Measurements from ENCODE around the gene GINS3. TPM values are rescaled to one million over a fixed set of nuclear protein-coding genes. Genes with fewer than 3 reads are reported as not detected.

GINS3 gene
- total RNA-seq, 1 experiment from 2014 or later, result 22.0 TPM

DNA sequence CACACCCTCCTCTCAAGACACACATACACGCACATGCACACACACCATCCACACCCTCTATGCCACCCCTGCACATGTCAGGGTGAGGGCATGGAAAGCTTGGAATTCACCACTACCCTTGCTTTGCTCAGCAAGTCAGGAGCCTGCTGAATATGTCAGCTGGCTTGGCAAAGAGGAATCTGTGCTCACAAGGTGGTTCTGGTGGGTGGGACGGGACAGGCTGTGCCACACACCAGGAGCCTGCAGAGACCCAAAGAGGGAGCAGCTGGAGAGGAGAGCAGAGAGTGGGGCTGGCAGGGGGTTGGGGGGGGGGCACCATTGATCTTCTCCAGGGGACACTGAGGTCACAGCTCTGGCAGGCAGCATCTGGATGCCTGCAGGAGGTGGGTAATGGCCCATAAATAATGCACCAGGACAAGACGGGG, 59.0 kb downstream of the GINS3 start:
- no TSS peak for BruUV-seq (replicated peaks)
- no peak for DNase-seq (ENCODE audit: low spot score)
- H3K4me3 ChIP-seq (ENCODE audit: low read depth, low read length, poor library complexity, severe bottlenecking), result no peak overlapping the region
- H3K27me3 ChIP-seq (replicated peaks; ENCODE audit: insufficient read depth, low read depth, low read length, poor library complexity), result no peaks in the 10 kb centered on the region
- H3K4me1 ChIP-seq (ENCODE audit: insufficient read depth, low read length, poor library complexity, severe bottlenecking), result no peaks in the 10 kb centered on the region
- ChIA-PET POLR2A (ENCODE audit: low non-redundant PET) (interaction anchor here (0.7 kb wide), 1 partner anchor 24 kb away, joined by 3 read pairs; no protein-coding TSS in a partner anchor), CTCF (interaction anchor here (0.6 kb wide), 1 partner anchor 24 kb away, joined by 3 read pairs; no protein-coding TSS in a partner anchor)
- H3K36me3 ChIP-seq (ENCODE audit: insufficient read depth, low read length, poor library complexity, severe bottlenecking), result no peaks in the 10 kb centered on the region
- intact Hi-C loops (cut with micrococcal nuclease; ENCODE audit: unreplicated experiment), result no loop called here
- TF ChIP-seq, protein P1, sequence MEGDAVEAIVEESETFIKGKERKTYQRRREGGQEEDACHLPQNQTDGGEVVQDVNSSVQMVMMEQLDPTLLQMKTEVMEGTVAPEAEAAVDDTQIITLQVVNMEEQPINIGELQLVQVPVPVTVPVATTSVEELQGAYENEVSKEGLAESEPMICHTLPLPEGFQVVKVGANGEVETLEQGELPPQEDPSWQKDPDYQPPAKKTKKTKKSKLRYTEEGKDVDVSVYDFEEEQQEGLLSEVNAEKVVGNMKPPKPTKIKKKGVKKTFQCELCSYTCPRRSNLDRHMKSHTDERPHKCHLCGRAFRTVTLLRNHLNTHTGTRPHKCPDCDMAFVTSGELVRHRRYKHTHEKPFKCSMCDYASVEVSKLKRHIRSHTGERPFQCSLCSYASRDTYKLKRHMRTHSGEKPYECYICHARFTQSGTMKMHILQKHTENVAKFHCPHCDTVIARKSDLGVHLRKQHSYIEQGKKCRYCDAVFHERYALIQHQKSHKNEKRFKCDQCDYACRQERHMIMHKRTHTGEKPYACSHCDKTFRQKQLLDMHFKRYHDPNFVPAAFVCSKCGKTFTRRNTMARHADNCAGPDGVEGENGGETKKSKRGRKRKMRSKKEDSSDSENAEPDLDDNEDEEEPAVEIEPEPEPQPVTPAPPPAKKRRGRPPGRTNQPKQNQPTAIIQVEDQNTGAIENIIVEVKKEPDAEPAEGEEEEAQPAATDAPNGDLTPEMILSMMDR (conservative IDR thresholded peaks at IDR 0.05; ENCODE audit: low read depth, low read length), result no peak
- TF ChIP-seq EZH2 (IDR thresholded peaks at IDR 0.05; ENCODE audit: borderline replicate concordance, low read depth, low read length, poor library complexity, severe bottlenecking), result no peak
- no peaks in the 10 kb centered on the region for H3K9me3 ChIP-seq (ENCODE audit: low read depth, low read length, poor library complexity, severe bottlenecking)
- no peak overlapping the region for H3K27ac ChIP-seq (ENCODE audit: low read depth, low read length, poor library complexity, severe bottlenecking)

DNA sequence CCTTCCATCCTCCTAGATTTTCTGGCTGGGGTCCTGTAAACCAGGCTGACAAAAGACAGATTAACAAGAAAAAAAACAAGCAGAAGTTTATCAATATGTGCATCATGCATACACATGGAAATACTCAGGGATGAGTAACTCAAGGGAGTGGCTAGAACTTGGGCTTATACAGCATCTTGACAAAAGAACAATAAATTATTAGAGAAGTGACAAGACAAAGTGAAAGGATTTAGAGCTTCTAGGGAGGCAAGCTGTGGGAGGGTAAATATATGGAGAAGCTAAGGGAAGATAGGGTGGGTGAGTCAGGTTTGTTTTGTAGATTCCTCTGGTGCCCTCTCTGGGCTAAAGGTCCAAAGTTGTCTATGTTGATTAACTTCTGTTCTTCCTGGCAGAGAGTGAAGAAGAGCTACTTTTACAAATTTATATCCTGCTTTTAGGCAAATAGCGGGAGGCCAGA, 59.7 kb downstream of the GINS3 start:
- ChIA-PET CTCF (no interaction called here), POLR2A (ENCODE audit: low non-redundant PET) (no interaction called here)
- Histone ChIP-seq H3K4me3 (ENCODE audit: low read depth, low read length, poor library complexity, severe bottlenecking) (no peak overlapping the region), H3K36me3 (ENCODE audit: insufficient read depth, low read length, poor library complexity, severe bottlenecking) (no peaks in the 10 kb centered on the region), H3K27ac (ENCODE audit: low read depth, low read length, poor library complexity, severe bottlenecking) (no peak overlapping the region), H3K27me3 (replicated peaks; ENCODE audit: insufficient read depth, low read depth, low read length, poor library complexity) (no peaks in the 10 kb centered on the region), H3K4me1 (ENCODE audit: insufficient read depth, low read length, poor library complexity, severe bottlenecking) (no peaks in the 10 kb centered on the region), H3K9me3 (ENCODE audit: low read depth, low read length, poor library complexity, severe bottlenecking) (no peaks in the 10 kb centered on the region)
- BruUV-seq (replicated peaks), result no TSS peak
- TF ChIP-seq EZH2 (IDR thresholded peaks at IDR 0.05; ENCODE audit: borderline replicate concordance, low read depth, low read length, poor library complexity, severe bottlenecking), result no peak
- TF ChIP-seq, protein P1 (conservative IDR thresholded peaks at IDR 0.05; ENCODE audit: low read depth, low read length), result no peak
- intact Hi-C loops (cut with micrococcal nuclease; ENCODE audit: unreplicated experiment), result no loop called here
- peak; percentile 56 for DNase-seq (ENCODE audit: low spot score)

DNA sequence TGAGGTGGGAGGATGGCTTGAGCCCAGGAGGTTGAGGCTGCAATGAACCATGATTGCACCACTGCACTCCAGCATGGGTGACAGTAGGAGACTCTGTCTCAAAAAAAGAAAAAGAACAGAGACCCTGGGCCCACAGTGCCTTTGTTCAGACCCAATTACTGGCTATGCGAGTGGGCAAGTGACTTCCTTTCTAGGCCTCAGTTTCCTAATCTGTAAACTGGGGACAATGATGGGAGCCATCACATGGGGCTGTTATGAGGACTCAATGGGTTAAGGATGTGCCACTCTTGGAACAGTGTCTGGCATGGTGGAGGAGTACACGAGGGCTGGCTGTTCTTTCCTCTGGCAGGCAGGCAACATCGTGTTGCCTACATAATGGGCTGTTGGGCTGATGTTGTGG, 60.4 kb downstream of the GINS3 start:
- DNase-seq (ENCODE audit: low spot score), result no peak
- no peak overlapping the region for H3K4me3 ChIP-seq (ENCODE audit: low read depth, low read length, poor library complexity, severe bottlenecking)
- no peaks in the 10 kb centered on the region for H3K9me3 ChIP-seq (ENCODE audit: low read depth, low read length, poor library complexity, severe bottlenecking)
- intact Hi-C loops (cut with micrococcal nuclease; ENCODE audit: unreplicated experiment), result no loop called here
- ChIA-PET POLR2A (ENCODE audit: low non-redundant PET) (no interaction called here), CTCF (no interaction called here)
- no peaks in the 10 kb centered on the region for H3K36me3 ChIP-seq (ENCODE audit: insufficient read depth, low read length, poor library complexity, severe bottlenecking)
- no TSS peak for BruUV-seq (replicated peaks)
- no peaks in the 10 kb centered on the region for H3K27me3 ChIP-seq (replicated peaks; ENCODE audit: insufficient read depth, low read depth, low read length, poor library complexity)
- no peak overlapping the region for H3K27ac ChIP-seq (ENCODE audit: low read depth, low read length, poor library complexity, severe bottlenecking)
- no peak for TF ChIP-seq EZH2 (IDR thresholded peaks at IDR 0.05; ENCODE audit: borderline replicate concordance, low read depth, low read length, poor library complexity, severe bottlenecking)
- TF ChIP-seq, protein P1 (conservative IDR thresholded peaks at IDR 0.05; ENCODE audit: low read depth, low read length), result no peak
- H3K4me1 ChIP-seq (ENCODE audit: insufficient read depth, low read length, poor library complexity, severe bottlenecking), result no peaks in the 10 kb centered on the region

Measured in A673 (cell line).